ENCODE measurements around the gene HYOU1. TPM values are rescaled to one million over a fixed set of nuclear protein-coding genes. Genes with fewer than 3 reads are reported as not detected.
"Not testable (repeated sequence)": the region's sequence is repeated elsewhere in the genome, so short reads cannot be mapped to it uniquely, and the experiment has no call there.

HYOU1 gene
- total RNA-seq, 1 experiment from 2014 or later, result 398 TPM

- intact Hi-C loops (cut with micrococcal nuclease), result no loop called here
- Mint-ChIP-seq H3K9me3 (ENCODE audit: unreplicated experiment) (no peaks in the 10 kb centered on the region), H3K36me3 (ENCODE audit: insufficient read depth, unreplicated experiment) (peaks cover 51% of the 10 kb centered on the region), H3K27me3 (ENCODE audit: insufficient read depth, unreplicated experiment) (no peaks in the 10 kb centered on the region), H3K4me1 (ENCODE audit: insufficient read depth, unreplicated experiment) (peaks cover 8% of the 10 kb centered on the region), H3K27ac (ENCODE audit: low read depth, unreplicated experiment) (peak overlapping the region; percentile 36), H3K4me3 (ENCODE audit: unreplicated experiment) (no peak overlapping the region)
- no TSS peak for BruUV-seq (replicated peaks)
- CTCF ChIA-PET, result interaction anchor here (0.6 to 0.9 kb wide), 3 partner anchors 8 to 115 kb away, joined by 3 to 5 read pairs (median 3); no protein-coding TSS in a partner anchor
- DNase-seq (ENCODE audit: unreplicated experiment), result no peak
- TF ChIP-seq CTCF (IDR thresholded peaks at IDR 0.05; ENCODE audit: unreplicated experiment), result no peak
- POLR2A ChIA-PET, result interaction anchor here (0.7 to 1.6 kb wide), 3 partner anchors 8 to 96 kb away, joined by 4 to 5 read pairs (median 4); no protein-coding TSS in a partner anchor
Observed at GRCh38 chr11:119023741-119024140, 33.3 kb downstream of the HYOU1 start.

- no peak for DNase-seq (ENCODE audit: unreplicated experiment)
- CTCF ChIA-PET, result interaction anchor here (0.6 to 1.4 kb wide), 3 partner anchors 9 to 99 kb away, joined by 3 to 6 read pairs (median 3); no protein-coding TSS in a partner anchor
- Mint-ChIP-seq H3K4me1 (ENCODE audit: insufficient read depth, unreplicated experiment) (peaks cover 7% of the 10 kb centered on the region), H3K4me3 (ENCODE audit: unreplicated experiment) (no peak overlapping the region), H3K27me3 (ENCODE audit: insufficient read depth, unreplicated experiment) (no peaks in the 10 kb centered on the region), H3K9me3 (ENCODE audit: unreplicated experiment) (no peaks in the 10 kb centered on the region), H3K27ac (ENCODE audit: low read depth, unreplicated experiment) (no peak overlapping the region), H3K36me3 (ENCODE audit: insufficient read depth, unreplicated experiment) (peaks cover 69% of the 10 kb centered on the region)
- TF ChIP-seq CTCF (IDR thresholded peaks at IDR 0.05; ENCODE audit: unreplicated experiment), result no peak
- intact Hi-C loops (cut with micrococcal nuclease), result no loop called here
- BruUV-seq (replicated peaks), result no TSS peak
- POLR2A ChIA-PET, result interaction anchor here (1.1 to 15.1 kb wide), 3 partner anchors 10 to 81 kb away, joined by 3 to 286 read pairs (median 3); partner anchors contain the start of gene CENATAC
Observed at GRCh38 chr11:119021631-119022030, 35.4 kb downstream of the HYOU1 start.

GRCh38 chr11:119019996-119020395 is 37.0 kb downstream of the HYOU1 start:
- BruUV-seq (replicated peaks), result no TSS peak
- ChIA-PET POLR2A (interaction anchor here (0.6 to 15.1 kb wide), 13 partner anchors 9 to 145 kb away, joined by 3 to 286 read pairs (median 8); partner anchors contain the start of genes CENATAC, DPAGT1, HMBS and HYOU1), CTCF (interaction anchor here (0.6 to 2.3 kb wide), 3 partner anchors 12 to 764 kb away, joined by 4 to 7 read pairs (median 4); no protein-coding TSS in a partner anchor)
- intact Hi-C loops (cut with micrococcal nuclease), result loop anchor here (2.0 to 5.0 kb wide), 3 partner anchors 81 to 177 kb away; partner anchors contain the start of gene DPAGT1
- Mint-ChIP-seq H3K36me3 (ENCODE audit: insufficient read depth, unreplicated experiment) (peaks cover 78% of the 10 kb centered on the region), H3K4me1 (ENCODE audit: insufficient read depth, unreplicated experiment) (peaks cover 22% of the 10 kb centered on the region), H3K27ac (ENCODE audit: low read depth, unreplicated experiment) (peak overlapping the region; percentile 98), H3K27me3 (ENCODE audit: insufficient read depth, unreplicated experiment) (no peaks in the 10 kb centered on the region), H3K4me3 (ENCODE audit: unreplicated experiment) (peak overlapping the region; percentile 94), H3K9me3 (ENCODE audit: unreplicated experiment) (no peaks in the 10 kb centered on the region)
- DNase-seq (ENCODE audit: unreplicated experiment), result no peak
- no peak for TF ChIP-seq CTCF (IDR thresholded peaks at IDR 0.05; ENCODE audit: unreplicated experiment)

- no TSS peak for BruUV-seq (replicated peaks)
- intact Hi-C loops (cut with micrococcal nuclease), result loop anchor here (2.0 to 5.0 kb wide), 3 partner anchors 82 to 179 kb away; partner anchors contain the start of gene DPAGT1
- Mint-ChIP-seq H3K4me3 (ENCODE audit: unreplicated experiment) (peak within 1 kb of the TSS; percentile 94), H3K9me3 (ENCODE audit: unreplicated experiment) (no peaks in the 10 kb centered on the region), H3K27ac (ENCODE audit: low read depth, unreplicated experiment) (peak within 1 kb of the TSS; percentile 98), H3K27me3 (ENCODE audit: insufficient read depth, unreplicated experiment) (no peaks in the 10 kb centered on the region), H3K4me1 (ENCODE audit: insufficient read depth, unreplicated experiment) (peaks cover 22% of the 10 kb centered on the region), H3K36me3 (ENCODE audit: insufficient read depth, unreplicated experiment) (peaks cover 86% of the 10 kb centered on the region)
- POLR2A ChIA-PET, result interaction anchor here (0.6 to 15.1 kb wide), 26 partner anchors 10 to 616 kb away, joined by 3 to 286 read pairs (median 4); partner anchors contain the start of genes C2CD2L, CENATAC, DPAGT1 and HMBS
- DNase-seq (ENCODE audit: unreplicated experiment), result peak; percentile 97
- CTCF ChIA-PET, result interaction anchor here (0.5 to 1.7 kb wide), 6 partner anchors 12 to 320 kb away, joined by 3 to 5 read pairs (median 4); no protein-coding TSS in a partner anchor
- no peak for TF ChIP-seq CTCF (IDR thresholded peaks at IDR 0.05; ENCODE audit: unreplicated experiment)
Observed at GRCh38 chr11:119018074-119018938, 38.7 kb downstream of the HYOU1 start, which contains the start of the genes RPS25 and TRAPPC4. Gene RPS25 (minus strand): TSS chr11:119018343. CDS start chr11:119018284, 59 bp downstream. Gene TRAPPC4 (plus strand): TSS chr11:119018766. CDS start chr11:119018796, 30 bp downstream.

- ChIA-PET POLR2A (interaction anchor here (0.7 to 15.1 kb wide), 7 partner anchors 11 to 383 kb away, joined by 3 to 286 read pairs (median 22); partner anchors contain the start of genes CENATAC, DPAGT1, HYOU1 and SLC37A4), CTCF (interaction anchor here (1.1 to 1.2 kb wide), 2 partner anchors 15 to 105 kb away, joined by 3 read pairs; no protein-coding TSS in a partner anchor)
- not testable (repeated sequence) for BruUV-seq (replicated peaks); H3K27me3 Mint-ChIP-seq (ENCODE audit: insufficient read depth, unreplicated experiment); H3K9me3 Mint-ChIP-seq (ENCODE audit: unreplicated experiment); DNase-seq (ENCODE audit: unreplicated experiment)
- peaks cover 86% of the 10 kb centered on the region for H3K36me3 Mint-ChIP-seq (ENCODE audit: insufficient read depth, unreplicated experiment)
- peak overlapping the region; percentile 94 for H3K4me3 Mint-ChIP-seq (ENCODE audit: unreplicated experiment)
- H3K4me1 Mint-ChIP-seq (ENCODE audit: insufficient read depth, unreplicated experiment), result peaks cover 22% of the 10 kb centered on the region
- peak overlapping the region; percentile 98 for H3K27ac Mint-ChIP-seq (ENCODE audit: low read depth, unreplicated experiment)
- intact Hi-C loops (cut with micrococcal nuclease), result loop anchor here (5.0 kb wide), 2 partner anchors 105 to 180 kb away; no protein-coding TSS in a partner anchor
Observed at GRCh38 chr11:119017377-119017776, 39.6 kb downstream of the HYOU1 start.
